HK-2 (cell line): ENCODE results near the gene TBC1D3C.
"Not testable (repeated sequence)": the region's sequence is repeated elsewhere in the genome, so short reads cannot be mapped to it uniquely, and the experiment has no call there.

ENCODE experiments used
- DNase-seq: peaks from one replicate; pipeline ENCODE4 v3.0.0-alpha.2; 2018; ENCODE audit not compliant: unreplicated experiment

The TBC1D3C gene

DNA sequence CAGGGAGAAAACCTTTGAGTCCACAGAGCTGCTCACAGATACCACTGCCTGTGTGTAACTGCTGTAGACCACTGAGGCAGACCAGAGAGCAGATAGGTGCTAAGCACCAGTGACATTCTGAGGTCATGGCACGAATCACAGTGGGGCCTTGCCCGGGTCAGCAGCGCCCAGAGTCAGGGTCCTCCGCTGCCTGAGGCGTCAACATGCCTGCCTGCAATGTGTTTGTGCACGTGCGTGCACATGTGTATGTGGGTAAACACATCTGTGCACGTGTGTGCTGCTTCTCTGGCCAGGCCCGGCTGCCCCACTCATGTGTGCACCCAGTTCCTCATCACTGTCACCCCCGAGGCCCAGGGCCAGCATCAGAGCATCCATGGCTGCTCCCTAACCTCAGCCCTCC is at the start of gene TBC1D3C:
Gene TBC1D3C (minus strand): TSS at position 101 of the 400 bp plus-strand sequence. CDS start 1,568 bp downstream, outside the sequence.
- not testable (repeated sequence) for DNase-seq

DNA sequence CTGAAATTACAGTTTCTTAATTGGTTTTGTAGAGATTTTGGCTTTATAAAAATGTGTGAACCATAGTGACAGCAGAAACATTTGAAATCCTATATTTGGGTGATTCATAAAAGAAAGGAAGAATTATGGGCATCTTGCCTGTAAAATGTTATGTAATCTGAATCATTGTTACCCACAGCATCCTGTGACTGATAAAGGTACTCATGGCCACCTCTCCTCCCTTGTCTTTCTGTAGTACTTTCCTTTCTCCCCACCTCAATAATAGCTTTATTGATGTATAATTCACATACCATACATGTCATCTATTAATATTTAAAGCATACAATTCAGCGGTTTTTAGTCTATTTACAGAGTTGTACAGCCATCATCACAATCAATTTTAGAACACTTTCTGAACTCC is 30.8 kb upstream of the TBC1D3C start:
- not testable (repeated sequence) for DNase-seq

DNA sequence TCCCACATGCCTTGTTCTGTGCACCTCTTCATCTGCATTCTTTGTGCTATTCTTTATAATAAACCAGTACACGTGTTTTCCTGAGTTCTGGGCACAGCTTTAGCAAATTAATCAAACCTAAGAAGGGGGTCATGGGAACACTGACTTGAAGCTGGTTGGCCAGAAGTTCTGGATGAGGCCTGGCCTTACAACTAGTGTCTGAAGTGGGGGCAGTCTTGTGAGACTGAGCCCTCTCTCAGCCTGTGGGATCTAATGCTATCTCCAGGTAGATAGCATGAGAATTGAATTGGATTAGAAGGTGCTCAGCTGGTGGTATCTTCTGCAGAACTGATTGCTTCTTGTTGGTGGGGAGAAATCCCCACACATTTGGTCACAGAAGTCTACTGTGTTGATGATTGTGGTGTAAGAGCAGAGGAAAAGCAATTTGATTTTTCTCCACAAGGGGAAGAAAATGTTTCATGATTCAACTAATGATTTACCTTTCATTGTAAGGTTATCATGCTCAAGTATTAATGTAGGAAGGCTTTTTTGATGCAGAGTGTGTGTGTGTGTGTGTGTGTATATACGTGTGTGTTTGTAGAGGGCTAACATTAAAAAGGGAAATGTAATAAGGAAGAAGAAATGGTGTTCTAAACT is 25.7 kb upstream of the TBC1D3C start:
- not testable (repeated sequence) for DNase-seq

DNA sequence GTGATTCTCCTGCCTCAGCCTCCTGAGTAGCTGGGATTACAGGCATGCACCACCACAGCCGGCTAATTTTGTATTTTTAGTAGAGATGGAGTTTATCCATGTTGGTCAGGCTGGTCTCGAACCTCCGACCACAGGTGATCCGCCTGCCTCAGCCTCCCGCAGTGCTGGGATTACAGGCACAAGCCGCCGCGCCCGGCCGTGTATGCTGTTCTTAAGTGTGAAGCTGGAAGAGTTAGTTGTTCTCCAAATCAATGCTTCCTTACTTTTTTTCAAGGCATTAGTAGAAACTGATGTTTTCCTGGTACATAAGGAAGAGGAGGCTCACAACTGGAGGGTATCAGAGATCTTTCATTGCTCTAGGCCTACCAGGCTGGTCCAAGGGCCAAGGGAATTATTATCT is 19.7 kb upstream of the TBC1D3C start:
- not testable (repeated sequence) for DNase-seq

DNA sequence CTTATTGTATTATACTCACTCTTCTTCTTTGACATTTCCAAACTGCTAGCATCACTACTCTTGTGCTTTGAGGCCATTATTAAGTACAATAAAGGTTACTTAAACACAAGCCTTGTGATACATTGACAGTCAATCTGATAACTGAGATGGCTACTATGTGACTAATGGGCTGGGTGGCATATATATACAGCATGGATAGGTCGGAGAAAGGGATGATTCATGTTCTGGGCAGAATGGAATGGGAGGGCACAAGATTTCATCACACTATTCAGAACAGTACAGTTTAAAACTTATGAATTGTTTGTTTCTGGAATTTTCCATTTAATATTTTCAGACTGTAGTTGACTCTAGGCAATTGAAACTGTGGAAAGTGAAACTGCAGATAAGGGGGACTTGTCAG is 18.9 kb upstream of the TBC1D3C start:
- not testable (repeated sequence) for DNase-seq
